ENCODE measurements around the gene DNAJC16.

DNA sequence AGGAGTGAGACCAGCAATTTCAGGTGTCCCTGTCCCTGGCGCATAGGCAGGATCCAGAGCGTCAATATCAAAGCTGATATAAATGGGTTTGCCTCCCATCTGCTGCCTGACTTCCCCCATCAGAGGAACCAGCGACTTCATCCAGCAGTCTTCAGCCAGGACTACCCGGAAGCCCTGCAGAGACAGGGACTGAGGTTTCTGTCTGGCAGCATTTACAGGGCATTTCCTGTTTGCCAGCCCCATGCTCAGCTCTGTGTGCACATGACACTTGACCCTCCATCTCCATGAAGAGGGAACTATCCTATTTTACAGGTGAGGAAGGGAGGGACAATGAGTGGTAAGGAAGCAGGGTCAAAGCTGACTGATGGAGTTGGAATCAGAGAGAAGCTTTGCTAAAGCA, 51.0 kb downstream of the DNAJC16 start:
- TF ChIP-seq, protein P1, sequence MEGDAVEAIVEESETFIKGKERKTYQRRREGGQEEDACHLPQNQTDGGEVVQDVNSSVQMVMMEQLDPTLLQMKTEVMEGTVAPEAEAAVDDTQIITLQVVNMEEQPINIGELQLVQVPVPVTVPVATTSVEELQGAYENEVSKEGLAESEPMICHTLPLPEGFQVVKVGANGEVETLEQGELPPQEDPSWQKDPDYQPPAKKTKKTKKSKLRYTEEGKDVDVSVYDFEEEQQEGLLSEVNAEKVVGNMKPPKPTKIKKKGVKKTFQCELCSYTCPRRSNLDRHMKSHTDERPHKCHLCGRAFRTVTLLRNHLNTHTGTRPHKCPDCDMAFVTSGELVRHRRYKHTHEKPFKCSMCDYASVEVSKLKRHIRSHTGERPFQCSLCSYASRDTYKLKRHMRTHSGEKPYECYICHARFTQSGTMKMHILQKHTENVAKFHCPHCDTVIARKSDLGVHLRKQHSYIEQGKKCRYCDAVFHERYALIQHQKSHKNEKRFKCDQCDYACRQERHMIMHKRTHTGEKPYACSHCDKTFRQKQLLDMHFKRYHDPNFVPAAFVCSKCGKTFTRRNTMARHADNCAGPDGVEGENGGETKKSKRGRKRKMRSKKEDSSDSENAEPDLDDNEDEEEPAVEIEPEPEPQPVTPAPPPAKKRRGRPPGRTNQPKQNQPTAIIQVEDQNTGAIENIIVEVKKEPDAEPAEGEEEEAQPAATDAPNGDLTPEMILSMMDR (IDR thresholded peaks at IDR 0.05; ENCODE audit: insufficient read depth, low read length, poor library complexity, severe bottlenecking) = no peak
- TF ChIP-seq EZH2phosphoT487 (conservative IDR thresholded peaks at IDR 0.05; ENCODE audit: low read length) = no peak

Data from SU-DHL-6 (cell line).